ENCODE data around the gene TMEM45A. TPM values are rescaled to one million over a fixed set of nuclear protein-coding genes. Genes with fewer than 3 reads are reported as not detected.

Gene TMEM45A
- total RNA-seq, 1 experiment from 2014 or later = 10.1 TPM

DNA sequence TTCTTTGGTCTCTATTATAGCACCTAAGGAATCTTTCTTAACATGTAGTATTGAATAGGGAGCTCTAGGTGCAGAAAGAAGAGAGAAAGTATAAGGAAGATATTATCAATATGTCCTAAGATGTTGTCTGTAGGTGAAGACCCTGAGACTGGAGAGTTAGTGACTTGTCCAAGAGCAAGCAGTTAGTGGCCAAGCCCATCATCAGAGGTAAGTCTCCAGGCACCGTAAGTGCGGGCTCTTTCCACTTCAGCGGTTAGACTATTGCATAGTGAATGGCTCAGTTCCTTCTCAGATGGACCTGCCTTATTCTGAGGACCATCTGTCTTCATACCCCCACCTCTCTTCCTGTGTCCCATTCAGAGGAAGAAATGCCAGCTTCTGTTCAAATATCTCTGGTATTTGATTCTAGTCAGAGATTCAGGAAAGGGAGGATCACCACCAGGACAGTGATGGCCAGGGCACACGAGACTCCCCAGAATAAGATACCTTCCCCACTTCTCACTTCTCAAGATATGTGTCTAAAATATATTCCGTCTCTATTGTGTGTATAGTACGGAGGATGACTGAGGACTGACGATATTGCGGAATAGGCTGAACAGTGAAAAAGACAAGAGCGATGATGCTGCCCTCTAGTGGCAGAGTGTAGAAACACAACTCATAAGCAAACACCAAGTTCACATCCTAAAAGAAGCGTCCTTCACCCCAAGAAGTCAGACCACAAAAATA is 97.9 kb downstream of the TMEM45A start:
- Histone ChIP-seq H3K9ac (ENCODE audit: extremely low read depth, insufficient read length, low read length) (no peak overlapping the region), H4K8ac (replicated peaks; ENCODE audit: insufficient read length, low read depth, low read length) (no peak overlapping the region), H3K79me2 (ENCODE audit: insufficient read depth, low read length) (no peaks in the 10 kb centered on the region), H3K18ac (ENCODE audit: insufficient read length, low read depth, low read length) (no peak overlapping the region), H3K27me3 (ENCODE audit: insufficient read depth, low read length) (no peaks in the 10 kb centered on the region), H3T11ph (ENCODE audit: low read length) (no peak overlapping the region), H3K14ac (ENCODE audit: insufficient read depth, low read length) (no peak overlapping the region), H3K56ac (ENCODE audit: insufficient read length, low read depth, low read length) (no peak overlapping the region), H3K4ac (ENCODE audit: low read depth, low read length) (no peak overlapping the region), H3K4me1 (ENCODE audit: insufficient read depth, low read length) (no peaks in the 10 kb centered on the region), H2BK12ac (ENCODE audit: insufficient read length, low read depth, low read length) (no peak overlapping the region), H2BK5ac (ENCODE audit: insufficient read length, low read length) (no peak overlapping the region), H3K9me3 (ENCODE audit: control insufficient read depth, low read depth, low read length) (no peaks in the 10 kb centered on the region), H3K79me1 (ENCODE audit: insufficient read depth, low read depth, low read length, poor library complexity, severe bottlenecking) (no peaks in the 10 kb centered on the region), H3K23me2 (ENCODE audit: insufficient read length, low read depth, low read length, poor library complexity, severe bottlenecking) (no peaks in the 10 kb centered on the region), H2AK5ac (ENCODE audit: insufficient read length, low read length) (no peak overlapping the region), H3K23ac (ENCODE audit: insufficient read length, low read depth, low read length) (no peak overlapping the region), H2BK120ac (ENCODE audit: low read depth, low read length, poor library complexity, severe bottlenecking) (no peak overlapping the region), H3K27ac (ENCODE audit: insufficient read length, low read depth, low read length) (no peak overlapping the region), H2BK15ac (ENCODE audit: low read depth, low read length) (no peak overlapping the region), H3K4me2 (ENCODE audit: insufficient read depth, insufficient read length, low read length) (peak overlapping the region; percentile 63), H4K20me1 (ENCODE audit: control insufficient read depth, insufficient read depth, insufficient read length) (no peaks in the 10 kb centered on the region), H4K91ac (ENCODE audit: insufficient read length, low read depth, low read length) (no peak overlapping the region), H2AFZ (ENCODE audit: low read length) (no peak overlapping the region), H2BK20ac (ENCODE audit: low read depth, low read length, poor library complexity, severe bottlenecking) (no peak overlapping the region), H4K5ac (ENCODE audit: insufficient read length, low read depth, low read length) (no peak overlapping the region)
- peaks cover 3 to 4% of the 10 kb centered on the region in 2 experiments; a peak in 1 of 4 replicates for H3K4me1 Mint-ChIP-seq
- H3K9me3 Mint-ChIP-seq = peaks cover 15 to 17% of the 10 kb centered on the region in 2 experiments; a peak in 4 of 5 replicates
- H3K27me3 Mint-ChIP-seq (ENCODE audit: low read depth) = no peaks in the 10 kb centered on the region
- peak; percentile 92 for TF ChIP-seq CTCF (conservative IDR thresholded peaks at IDR 0.05)
- H3K36me3 Mint-ChIP-seq (ENCODE audit: insufficient read depth in 1 of 3, low read depth in 3 of 3) = peaks cover 8 to 13% (median 9%) of the 10 kb centered on the region in 3 experiments
- H3K27ac Mint-ChIP-seq = no peak overlapping the region
- no CpG with 5 or more reads among the region's 10 CpGs for WGBS (ENCODE audit: extremely low coverage, insufficient read length, low lambda C conversion rate)
- DNase-seq = peak; percentile 43
- peak overlapping the region; percentile 13 to 45; a peak in 2 of 5 replicates for H3K4me3 Mint-ChIP-seq
